Anterior cingulate cortex (tissue), 58 donors: Measurements from ENCODE around the gene CHMP2B.
"Not testable (repeated sequence)": the region's sequence is repeated elsewhere in the genome, so short reads cannot be mapped to it uniquely, and the experiment has no call there.

Experiments used
- DNase-seq, 58 donors: peaks; one replicate each; lab custom pipeline; 2025; lab: John Stamatoyannopoulos, UW

Gene CHMP2B

DNA sequence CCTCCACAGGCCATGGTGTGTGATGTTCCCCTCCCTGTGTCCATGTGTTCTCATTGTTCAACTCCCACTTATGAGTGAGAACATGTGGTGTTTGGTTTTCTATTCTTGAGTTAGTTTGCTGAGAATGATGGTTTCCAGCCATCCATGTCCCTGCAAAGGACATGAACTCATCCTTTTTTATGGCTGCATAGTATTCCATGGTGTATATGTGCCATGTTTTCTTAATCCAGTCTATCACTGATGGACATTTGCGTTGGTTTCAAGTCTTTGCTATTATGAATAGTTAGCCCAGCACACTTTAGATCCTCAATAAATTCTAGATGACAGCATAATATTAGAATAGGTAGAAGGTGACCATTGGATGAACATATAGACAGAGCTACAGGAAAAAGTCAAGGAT is 77.9 kb downstream of the CHMP2B start:
- not testable (repeated sequence) for DNase-seq
